Liver (tissue), 9 donors: Measurements from ENCODE around the gene AP3B1. TPM values are rescaled to one million over a fixed set of nuclear protein-coding genes. Genes with fewer than 3 reads are reported as not detected.

Source experiments
- DNase-seq: peaks from one replicate; pipeline ENCODE4 v3.0.0-alpha.2; 2017; ENCODE audit warnings: low spot score
- H3K27ac ChIP-seq, 2 donors: one replicate each; pipeline ENCODE4 v1.7.0; 2013; ENCODE audit warnings: inconsistent platforms in 2 of 2, low read length in 2 of 2, control low read depth in 1 of 2, low read depth in 1 of 2, mild to moderate bottlenecking in 1 of 2
- H3K27me3 ChIP-seq, 4 donors: one replicate each; pipeline versions ENCODE4 v1.6.1 to v1.7.0; 2013; ENCODE audit warnings: low read length in 3 of 4, inconsistent platforms in 1 of 4, mild to moderate bottlenecking in 1 of 4, moderate library complexity in 1 of 4; ENCODE audit not compliant: control insufficient read depth in 4 of 4, insufficient read depth in 4 of 4
- H3K36me3 ChIP-seq, 4 donors: one replicate each; pipeline versions ENCODE4 v1.6.1 to v1.7.0; 2013; ENCODE audit warnings: low read length in 3 of 4, mild to moderate bottlenecking in 3 of 4, low read depth in 1 of 4, moderate library complexity in 1 of 4; ENCODE audit not compliant: control insufficient read depth in 4 of 4, insufficient read depth in 3 of 4
- H3K4me1 ChIP-seq, 4 donors: one replicate each; pipeline versions ENCODE4 v1.6.1 to v1.7.0; 2013; ENCODE audit warnings: low read length in 3 of 4, mild to moderate bottlenecking in 3 of 4, moderate library complexity in 1 of 4; ENCODE audit not compliant: control insufficient read depth in 4 of 4, insufficient read depth in 4 of 4
- H3K4me3 ChIP-seq, 3 donors: one replicate each; pipeline versions ENCODE4 v1.6.1 to v1.7.0; 2013; ENCODE audit warnings: low read length in 3 of 3, control low read depth in 1 of 3, low read depth in 1 of 3, mild to moderate bottlenecking in 1 of 3
- H3K9ac ChIP-seq, 2 donors: one replicate each; pipeline ENCODE4 v1.7.0; 2013; ENCODE audit warnings: low read length in 2 of 2, mild to moderate bottlenecking in 2 of 2, moderate library complexity in 2 of 2, control low read depth in 1 of 2, low read depth in 1 of 2
- H3K9me3 ChIP-seq, 4 donors: one replicate each; pipeline versions ENCODE4 v1.6.1 to v1.7.0; 2013; ENCODE audit warnings: low read length in 3 of 4; ENCODE audit not compliant: control insufficient read depth in 4 of 4
- ATF3 ChIP-seq: IDR thresholded peaks from 2 replicates; pipeline ENCODE4 v1.6.1; 2016; ENCODE audit warnings: antibody characterized with exemption
- FOXA1 ChIP-seq: IDR thresholded peaks from 2 replicates; pipeline ENCODE4 v1.6.1; 2016; ENCODE audit warnings: antibody characterized with exemption
- FOXA2 ChIP-seq: IDR thresholded peaks from 2 replicates; pipeline ENCODE4 v1.6.1; 2016; ENCODE audit warnings: antibody characterized with exemption
- GABPA ChIP-seq, 2 donors: IDR thresholded peaks in 1 of 2; conservative IDR thresholded peaks in 1 of 2; 2 replicates each; pipeline ENCODE4 v1.6.1; 2016; ENCODE audit warnings: antibody characterized with exemption in 2 of 2, mild to moderate bottlenecking in 1 of 2, moderate library complexity in 1 of 2
- HNF4A ChIP-seq, 2 donors: conservative IDR thresholded peaks; 2 replicates each; pipeline ENCODE4 v1.6.1; 2016; ENCODE audit warnings: antibody characterized with exemption in 2 of 2, mild to moderate bottlenecking in 2 of 2
- JUND ChIP-seq, 2 donors: IDR thresholded peaks; 2 replicates each; pipeline ENCODE4 v1.6.1; 2016; ENCODE audit warnings: antibody characterized with exemption in 2 of 2
- MAX ChIP-seq: IDR thresholded peaks from 2 replicates; pipeline ENCODE4 v1.6.1; 2016; ENCODE audit warnings: antibody characterized with exemption
- RAD21 ChIP-seq, 2 donors: IDR thresholded peaks; 2 replicates each; pipeline ENCODE4 v1.6.1; 2016; ENCODE audit warnings: antibody characterized with exemption in 2 of 2, mild to moderate bottlenecking in 2 of 2
- REST ChIP-seq: IDR thresholded peaks from 2 replicates; pipeline ENCODE4 v1.6.1; 2016; ENCODE audit warnings: antibody characterized with exemption, mild to moderate bottlenecking
- RXRA ChIP-seq, 2 donors: IDR thresholded peaks; 2 replicates each; pipeline ENCODE4 v1.6.1; 2017 to 2018; ENCODE audit warnings: antibody characterized with exemption in 2 of 2, mild to moderate bottlenecking in 1 of 2
- SP1 ChIP-seq: IDR thresholded peaks from 2 replicates; pipeline ENCODE4 v1.6.1; 2018; ENCODE audit warnings: antibody characterized with exemption, mild to moderate bottlenecking
- TAF1 ChIP-seq: conservative IDR thresholded peaks from 2 replicates; pipeline ENCODE4 v1.6.1; 2016; ENCODE audit warnings: antibody characterized with exemption, mild to moderate bottlenecking
- YY1 ChIP-seq: IDR thresholded peaks from 2 replicates; pipeline ENCODE4 v1.6.1; 2016; ENCODE audit warnings: antibody characterized with exemption, mild to moderate bottlenecking
- ZBTB33 ChIP-seq: IDR thresholded peaks from 2 replicates; pipeline ENCODE4 v1.6.1; 2016; ENCODE audit warnings: antibody characterized with exemption
- WGBS: extraction: QIAGEN DNeasy Blood & Tissue Kit; methylation state at CpG from one replicate; pipeline ENCODE4 v1.1.7; 2013; 5-methylcytosine and 5-hydroxymethylcytosine counted together
- polyA plus RNA-seq, 2 donors: library from polyadenylated mRNA; stranded (reverse) in 1 of 2; unstranded in 1 of 2; fragments of 200-250 nt in 1 of 2; fragments of >200 nt in 1 of 2; fragmentation: Nextera tagmentation in 1 of 2; extraction: Ambion mirVana in 1 of 2; gene quantifications; one replicate each; pipeline versions ENCODE4 v1.2.1 to v1.2.3, GENCODE V29; 2013 to 2015
- total RNA-seq, 2 donors: library from RNA; depleted of rRNA; stranded (reverse); fragments of >200 nt; gene quantifications; one replicate each; pipeline ENCODE4 v1.2.3, GENCODE V29; 2014
- donor health status: healthy.
- donor health status: healthy.
- donor health status: healthy.
- donor health status: healthy.
- donor health status: healthy.

The AP3B1 gene
- total and polyA plus RNA-seq, 4 donors: 8.2 to 23.1 (median 14.4) TPM

- TF ChIP-seq ZBTB33 (no peak), GABPA (IDR thresholded peaks at IDR 0.05 in 1 of 2, conservative IDR thresholded peaks at IDR 0.05 in 1 of 2) (no peak), FOXA2 (no peak), HNF4A (conservative IDR thresholded peaks at IDR 0.05) (no peak), RAD21 (IDR thresholded peaks at IDR 0.05) (no peak)
Measured at GRCh38 chr5:78273436-78273835, 21.1 kb downstream of the AP3B1 start (continued).

GRCh38 chr5:78271766-78272165 is 22.7 kb downstream of the AP3B1 start:
- H3K9ac ChIP-seq: no peak overlapping the region
- H3K27ac ChIP-seq: no peak overlapping the region
- DNase-seq: no peak
- no peaks in the 10 kb centered on the region for H3K27me3 ChIP-seq
- no peaks in the 10 kb centered on the region for H3K36me3 ChIP-seq
- peaks cover 0 to 3% (median 0%) of the 10 kb centered on the region in 4 donors for H3K4me1 ChIP-seq
- H3K9me3 ChIP-seq: no peaks in the 10 kb centered on the region
- 94% methylated on average over 4 of the region's 4 CpGs for WGBS
- TF ChIP-seq ZBTB33 (no peak), TAF1 (no peak), GABPA (IDR thresholded peaks at IDR 0.05 in 1 of 2, conservative IDR thresholded peaks at IDR 0.05 in 1 of 2) (no peak), SP1 (no peak), REST (no peak), YY1 (no peak), FOXA2 (no peak), JUND (IDR thresholded peaks at IDR 0.05) (no peak), ATF3 (no peak), RXRA (IDR thresholded peaks at IDR 0.05) (no peak), MAX (no peak), FOXA1 (no peak)
- H3K4me3 ChIP-seq: no peak overlapping the region
